GM19238 (cell line): ENCODE data around the gene NDUFA8.

ENCODE experiments used
- DNase-seq: peaks from one replicate; pipeline ENCODE4 v3.0.0; 2011; ENCODE audit warnings: low spot score; ENCODE audit not compliant: insufficient read length

NDUFA8 gene

GRCh38 chr9:122138560-122139268 lies 20.9 kb downstream of the NDUFA8 start:
- DNase-seq = no peak

- DNase-seq = no peak
Measured at GRCh38 chr9:122135529-122135859, 24.1 kb downstream of the NDUFA8 start.

GRCh38 chr9:122134822-122135528 lies 24.6 kb downstream of the NDUFA8 start:
- no peak for DNase-seq

- DNase-seq = no peak
Measured at GRCh38 chr9:122133984-122134535, 25.5 kb downstream of the NDUFA8 start.

GRCh38 chr9:122133263-122133983 lies 26.2 kb downstream of the NDUFA8 start:
- DNase-seq = no peak

GRCh38 chr9:122132539-122132938 lies 27.0 kb downstream of the NDUFA8 start:
- no peak for DNase-seq

GRCh38 chr9:122131401-122132001 lies 28.1 kb downstream of the NDUFA8 start:
- no peak for DNase-seq

- no peak for DNase-seq
Measured at GRCh38 chr9:122130837-122131236, 28.7 kb downstream of the NDUFA8 start.

GRCh38 chr9:122129969-122130368 lies 29.6 kb downstream of the NDUFA8 start:
- DNase-seq = no peak

GRCh38 chr9:122128969-122129343 lies 30.6 kb downstream of the NDUFA8 start:
- DNase-seq = no peak

GRCh38 chr9:122128007-122128968 lies 31.3 kb downstream of the NDUFA8 start:
- no peak for DNase-seq

- DNase-seq = no peak
Measured at GRCh38 chr9:122127396-122127798, 32.2 kb downstream of the NDUFA8 start.

GRCh38 chr9:122126331-122127261 lies 33.0 kb downstream of the NDUFA8 start:
- DNase-seq = no peak

- no peak for DNase-seq
Measured at GRCh38 chr9:122125509-122126330, 33.9 kb downstream of the NDUFA8 start.

GRCh38 chr9:122125158-122125508 lies 34.4 kb downstream of the NDUFA8 start:
- peak; percentile 86 for DNase-seq

GRCh38 chr9:122124528-122124927 lies 35.1 kb downstream of the NDUFA8 start:
- DNase-seq = no peak

GRCh38 chr9:122124048-122124447 lies 35.5 kb downstream of the NDUFA8 start:
- DNase-seq = no peak

GRCh38 chr9:122122903-122123632 lies 36.5 kb downstream of the NDUFA8 start:
- DNase-seq = peak; percentile 63
